Epithelial cell of esophagus (primary cell): ENCODE measurements around the gene IKZF1.

ENCODE experiments used
- DNase-seq: peaks from one replicate; pipeline ENCODE4 v3.0.0; 2010; ENCODE audit warnings: low read depth
- H3K4me3 ChIP-seq: 2 replicates; pipeline ENCODE4 v1.5.1; 2011; ENCODE audit warnings: mild to moderate bottlenecking, low read length, control low read depth
- TF ChIP-seq, protein P1 (sequence below): IDR thresholded peaks from 2 replicates; pipeline ENCODE4 v1.5.1; 2011; ENCODE audit warnings: low read depth, mild to moderate bottlenecking, low read length, control low read depth, inconsistent platforms; ENCODE audit not compliant: insufficient read depth; ENCODE audit errors: missing control alignments

IKZF1 gene

DNA sequence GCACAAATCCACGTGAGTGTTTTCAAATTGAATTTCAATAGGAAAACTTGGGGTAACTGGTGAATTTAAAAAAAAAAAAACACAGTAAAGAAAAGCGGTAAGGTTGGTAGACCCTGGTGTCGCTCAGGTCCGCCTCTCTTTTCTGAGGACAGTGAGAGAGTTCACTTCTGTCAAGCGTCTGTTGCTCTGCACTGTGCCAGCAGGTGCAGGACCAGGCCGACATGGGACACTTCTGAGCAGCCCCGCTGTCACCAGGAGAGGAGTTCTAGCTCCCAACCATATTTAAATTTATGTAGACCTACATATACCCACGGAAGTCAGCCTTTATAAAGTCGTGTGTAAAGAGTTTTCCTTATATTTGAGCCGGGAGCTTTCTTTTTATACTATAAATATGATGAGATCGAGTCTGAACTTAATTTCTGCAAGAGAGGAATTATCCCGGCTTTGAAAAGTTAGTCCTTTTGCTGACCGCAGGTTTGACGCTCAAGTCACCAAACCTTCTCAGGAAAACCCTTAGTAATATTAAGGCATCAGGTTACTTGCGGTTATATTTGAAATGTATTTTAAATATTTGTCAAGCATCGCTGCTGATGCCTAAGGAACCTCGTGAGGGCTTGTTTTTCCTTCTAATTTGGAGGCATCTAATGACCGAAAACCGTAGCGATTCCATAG lies 531 bp downstream of the IKZF1 start:
- no peak overlapping the region for H3K4me3 ChIP-seq
- TF ChIP-seq, protein P1, sequence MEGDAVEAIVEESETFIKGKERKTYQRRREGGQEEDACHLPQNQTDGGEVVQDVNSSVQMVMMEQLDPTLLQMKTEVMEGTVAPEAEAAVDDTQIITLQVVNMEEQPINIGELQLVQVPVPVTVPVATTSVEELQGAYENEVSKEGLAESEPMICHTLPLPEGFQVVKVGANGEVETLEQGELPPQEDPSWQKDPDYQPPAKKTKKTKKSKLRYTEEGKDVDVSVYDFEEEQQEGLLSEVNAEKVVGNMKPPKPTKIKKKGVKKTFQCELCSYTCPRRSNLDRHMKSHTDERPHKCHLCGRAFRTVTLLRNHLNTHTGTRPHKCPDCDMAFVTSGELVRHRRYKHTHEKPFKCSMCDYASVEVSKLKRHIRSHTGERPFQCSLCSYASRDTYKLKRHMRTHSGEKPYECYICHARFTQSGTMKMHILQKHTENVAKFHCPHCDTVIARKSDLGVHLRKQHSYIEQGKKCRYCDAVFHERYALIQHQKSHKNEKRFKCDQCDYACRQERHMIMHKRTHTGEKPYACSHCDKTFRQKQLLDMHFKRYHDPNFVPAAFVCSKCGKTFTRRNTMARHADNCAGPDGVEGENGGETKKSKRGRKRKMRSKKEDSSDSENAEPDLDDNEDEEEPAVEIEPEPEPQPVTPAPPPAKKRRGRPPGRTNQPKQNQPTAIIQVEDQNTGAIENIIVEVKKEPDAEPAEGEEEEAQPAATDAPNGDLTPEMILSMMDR, result no peak
- no peak for DNase-seq

DNA sequence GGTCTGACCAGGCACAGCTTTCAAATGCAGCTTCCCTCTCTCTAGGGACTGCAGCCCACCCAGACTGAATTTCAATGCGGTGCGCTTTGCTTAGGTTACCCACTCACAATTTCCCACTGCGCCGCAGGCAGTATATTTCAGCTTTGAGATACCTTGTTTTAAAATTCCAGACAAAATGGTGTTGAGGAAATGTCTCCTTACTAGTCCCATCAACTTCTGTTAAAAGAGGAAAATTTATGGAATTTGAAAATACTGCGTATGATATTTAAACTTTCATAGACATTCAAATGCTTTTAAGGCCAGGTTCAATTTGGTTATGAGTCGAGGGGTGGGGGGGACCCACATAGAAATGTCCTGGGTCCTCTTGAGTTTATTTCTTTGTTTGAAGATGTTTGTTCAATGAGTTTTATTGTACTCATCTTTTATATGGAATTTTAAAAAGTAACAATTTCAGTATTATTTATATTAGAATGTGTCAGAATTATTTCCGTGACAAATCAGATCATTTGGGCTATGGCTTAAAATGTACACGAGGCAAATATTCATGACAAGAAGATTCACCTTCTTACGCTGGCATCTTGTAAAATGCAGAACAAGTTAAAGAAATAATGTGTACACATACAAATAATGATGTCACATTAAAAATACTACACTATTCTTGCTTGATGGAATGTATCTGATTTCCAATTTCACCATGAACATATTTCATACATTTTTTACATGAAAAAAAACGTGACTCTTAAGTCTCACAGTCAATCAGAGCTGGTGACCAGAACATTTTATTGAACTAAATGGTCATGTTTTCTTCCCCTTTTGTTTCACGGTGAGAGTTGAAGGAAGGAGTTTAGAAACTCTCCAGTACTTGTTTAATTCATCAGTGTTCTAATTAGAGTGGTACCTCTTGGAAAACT lies 1.3 kb downstream of the IKZF1 start:
- H3K4me3 ChIP-seq, result no peak overlapping the region
- TF ChIP-seq, protein P1, result no peak
- DNase-seq, result no peak

DNA sequence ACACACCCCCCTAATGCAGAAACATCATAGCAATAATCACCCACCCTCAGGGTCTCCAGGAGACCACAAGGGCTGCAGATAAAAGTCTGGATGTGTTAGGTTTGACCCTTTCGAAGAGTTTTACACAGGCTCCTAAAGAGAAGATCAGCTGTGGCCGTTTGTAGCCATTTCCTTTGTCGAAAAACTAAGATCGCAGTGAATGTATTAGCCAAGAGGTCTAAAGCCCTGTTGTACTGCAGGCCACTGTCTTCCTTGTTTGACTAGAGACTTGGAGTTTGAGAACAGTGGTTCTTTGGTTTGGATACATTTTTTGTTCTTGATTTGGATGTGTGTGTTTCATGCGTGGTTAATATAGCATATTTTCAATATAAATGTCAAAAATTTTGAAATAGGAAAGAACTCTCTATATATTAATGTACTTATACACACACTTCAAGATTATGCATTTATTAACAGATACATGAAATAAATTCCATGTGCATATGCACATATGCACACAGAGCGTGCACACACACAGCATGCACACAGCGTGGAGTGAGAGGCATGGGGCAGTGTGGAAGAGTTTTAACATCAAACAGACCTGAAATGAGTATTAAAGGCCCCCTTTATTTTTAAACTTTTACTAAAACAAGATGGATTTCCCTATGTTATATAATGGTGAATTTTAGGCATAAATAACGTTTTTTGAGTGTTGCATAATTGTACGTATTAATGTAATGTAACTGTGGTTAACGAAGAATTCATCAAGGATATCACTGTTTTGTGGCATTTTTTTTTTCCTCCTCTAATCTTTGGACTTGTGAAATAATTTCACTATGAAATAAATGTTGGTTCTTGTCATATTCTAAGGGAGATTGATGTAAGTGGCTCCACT lies 2.2 kb downstream of the IKZF1 start:
- no peak for DNase-seq
- H3K4me3 ChIP-seq, result no peak overlapping the region
- TF ChIP-seq, protein P1, result no peak

DNA sequence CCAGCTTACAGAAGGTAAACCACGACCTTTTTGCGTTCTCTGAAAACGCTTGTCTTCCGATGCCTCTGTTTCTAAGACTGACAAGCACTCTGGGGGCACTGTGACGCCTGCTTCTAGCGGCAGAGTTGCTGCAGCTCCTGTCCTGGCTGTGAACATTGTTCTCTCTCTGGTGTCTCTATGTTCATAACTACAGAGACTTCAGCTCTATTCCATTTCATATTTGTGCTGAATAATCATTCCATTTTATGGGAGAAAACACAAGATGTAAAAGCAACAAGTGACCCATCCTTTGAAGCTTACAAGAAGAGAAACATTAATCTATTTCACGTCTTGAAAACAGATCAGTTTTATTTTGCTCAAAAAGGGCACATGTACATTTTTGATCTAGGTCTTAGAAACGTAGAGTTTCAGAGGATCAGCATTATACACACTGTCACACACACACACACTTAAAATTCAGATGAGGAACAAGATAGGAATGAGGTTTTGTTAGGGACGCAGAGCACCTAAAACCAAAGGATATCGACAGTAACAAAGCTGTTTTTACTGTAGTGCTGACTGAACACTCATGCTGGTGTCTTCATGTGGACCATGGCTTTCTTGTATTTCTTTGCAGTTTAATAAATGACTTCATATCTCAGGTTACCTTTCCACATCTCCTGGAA lies 3.0 kb downstream of the IKZF1 start:
- no peak overlapping the region for H3K4me3 ChIP-seq
- TF ChIP-seq, protein P1, result no peak
- no peak for DNase-seq

DNA sequence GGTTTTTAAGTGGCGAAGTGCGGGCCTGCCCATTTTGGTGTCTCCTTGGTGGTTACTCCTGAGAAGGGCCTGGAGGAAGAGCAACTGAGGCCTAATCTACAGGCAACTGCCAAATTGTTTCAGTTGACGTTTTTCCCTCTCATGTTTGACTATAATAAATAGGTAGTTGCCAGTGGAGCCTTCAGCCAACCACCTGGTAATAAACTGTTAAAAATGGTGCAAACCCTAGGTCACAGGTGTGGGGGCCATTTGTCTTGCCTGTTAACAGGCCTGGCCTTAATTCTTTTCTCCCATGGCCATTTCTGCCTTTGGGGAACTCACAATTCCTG lies 3.7 kb downstream of the IKZF1 start:
- no peak overlapping the region for H3K4me3 ChIP-seq
- DNase-seq, result no peak
- TF ChIP-seq, protein P1, result no peak
